ENCODE measurements around the gene TP73.

The TP73 gene

GRCh38 chr1:3725366-3725765 is 73.0 kb downstream of the TP73 start:
- TF ChIP-seq CTCF (IDR thresholded peaks at IDR 0.05; ENCODE audit: low read depth, low read length, missing control alignments), result no peak
- no peak for DNase-seq (ENCODE audit: extremely low read depth, low read depth)
- no peak overlapping the region for H3K4me3 ChIP-seq (replicated peaks; ENCODE audit: low read depth, low read length)

- peak; percentile 56 for TF ChIP-seq CTCF (IDR thresholded peaks at IDR 0.05; ENCODE audit: low read depth, low read length, missing control alignments)
- DNase-seq (ENCODE audit: extremely low read depth, low read depth), result no peak
Observed at GRCh38 chr1:3727042-3727824, 74.9 kb downstream of the TP73 start.

GRCh38 chr1:3727825-3728776 is 75.8 kb downstream of the TP73 start:
- H3K4me3 ChIP-seq (replicated peaks; ENCODE audit: low read depth, low read length), result no peak overlapping the region
- no peak for TF ChIP-seq CTCF (IDR thresholded peaks at IDR 0.05; ENCODE audit: low read depth, low read length, missing control alignments)
- DNase-seq (ENCODE audit: extremely low read depth, low read depth), result no peak

More at GRCh38 chr1:3727042-3727824, 74.9 kb downstream of the TP73 start:
- H3K4me3 ChIP-seq (replicated peaks; ENCODE audit: low read depth, low read length), result no peak overlapping the region

GRCh38 chr1:3729594-3730542 is 77.6 kb downstream of the TP73 start:
- TF ChIP-seq CTCF (IDR thresholded peaks at IDR 0.05; ENCODE audit: low read depth, low read length, missing control alignments), result no peak
- no peak for DNase-seq (ENCODE audit: extremely low read depth, low read depth)

GRCh38 chr1:3730543-3731247 is 78.4 kb downstream of the TP73 start:
- no peak overlapping the region for H3K4me3 ChIP-seq (replicated peaks; ENCODE audit: low read depth, low read length)
- TF ChIP-seq CTCF (IDR thresholded peaks at IDR 0.05; ENCODE audit: low read depth, low read length, missing control alignments), result no peak
- DNase-seq (ENCODE audit: extremely low read depth, low read depth), result no peak

More at GRCh38 chr1:3729594-3730542, 77.6 kb downstream of the TP73 start:
- H3K4me3 ChIP-seq (replicated peaks; ENCODE audit: low read depth, low read length), result no peak overlapping the region

All from HFF-Myc (cell line).